GM23338 (cell line): ENCODE measurements around the gene HDAC6. TPM values are rescaled to one million over a fixed set of nuclear protein-coding genes. Genes with fewer than 3 reads are reported as not detected.
"Not testable (repeated sequence)": the region's sequence is repeated elsewhere in the genome, so short reads cannot be mapped to it uniquely, and the experiment has no call there.

Experiments
- ATAC-seq: fragments of 200-7000 bp; cut with Tn5 transposase; 3 replicates; pipeline ENCODE4 v1.9.1; 2020
- DNase-seq: peaks from one replicate; pipeline ENCODE4 v3.0.0-alpha.2; 2015; ENCODE audit warnings: low spot score
- H2AFZ ChIP-seq: fragments of 200-600 bp; sonication (generic); 2 replicates; pipeline ENCODE4 v1.8.0; 2016; ENCODE audit warnings: antibody characterized with exemption, mild to moderate bottlenecking, moderate library complexity
- H3F3A ChIP-seq: fragments of 200-600 bp; sonication (generic); replicated peaks from 2 replicates; pipeline ENCODE4 v1.8.0; 2017; ENCODE audit warnings: antibody characterized with exemption, mixed run types, low read depth
- H3K27ac ChIP-seq: fragments of 200-600 bp; sonication (generic); 2 replicates; pipeline ENCODE4 v1.6.1; 2016; ENCODE audit warnings: low read depth
- H3K27me3 ChIP-seq: fragments of 200-600 bp; sonication (generic); 2 replicates; pipeline ENCODE4 v1.8.0; 2016; ENCODE audit warnings: mild to moderate bottlenecking, mixed run types, moderate library complexity; ENCODE audit not compliant: insufficient read depth
- H3K36me3 ChIP-seq: fragments of 200-600 bp; sonication (generic); 2 replicates; pipeline ENCODE4 v1.8.0; 2016; ENCODE audit warnings: mild to moderate bottlenecking; ENCODE audit not compliant: insufficient read depth
- H3K4me1 ChIP-seq: fragments of 200-600 bp; sonication (generic); 2 replicates; pipeline ENCODE4 v1.8.0; 2016; ENCODE audit warnings: mild to moderate bottlenecking, moderate library complexity; ENCODE audit not compliant: insufficient read depth
- H3K4me2 ChIP-seq: fragments of 200-600 bp; sonication (generic); 2 replicates; pipeline ENCODE4 v1.7.1; 2017; ENCODE audit warnings: mixed run types
- H3K4me3 ChIP-seq: fragments of 200-600 bp; sonication (generic); 2 replicates; pipeline ENCODE4 v1.6.1; 2016; ENCODE audit warnings: mixed run types
- H3K79me2 ChIP-seq: fragments of 200-600 bp; sonication (generic); replicated peaks from 2 replicates; pipeline ENCODE4 v1.8.0; 2017; ENCODE audit warnings: mild to moderate bottlenecking; ENCODE audit not compliant: insufficient read depth
- H3K9me2 ChIP-seq: fragments of 200-600 bp; sonication (generic); 2 replicates; pipeline ENCODE4 v1.8.0; 2017; ENCODE audit not compliant: insufficient read depth
- H4K20me1 ChIP-seq: fragments of 200-600 bp; sonication (generic); replicated peaks from 2 replicates; pipeline ENCODE4 v1.8.0; 2017; ENCODE audit warnings: mild to moderate bottlenecking; ENCODE audit not compliant: insufficient read depth
- H3K27ac Mint-ChIP-seq: 2 replicates; pipeline ENCODE4 v1.8.0; 2020; ENCODE audit warnings: inconsistent platforms, mild to moderate bottlenecking, moderate library complexity, mixed read lengths
- H3K27me3 Mint-ChIP-seq: 3 replicates; pipeline ENCODE4 v1.8.0; 2022; ENCODE audit warnings: low read depth, mild to moderate bottlenecking, moderate library complexity, mixed read lengths, inconsistent platforms; ENCODE audit not compliant: insufficient read depth, poor library complexity
- H3K36me3 Mint-ChIP-seq: 3 replicates; pipeline ENCODE4 v1.8.0; 2021; ENCODE audit warnings: low read depth, mild to moderate bottlenecking, inconsistent platforms, moderate library complexity, mixed read lengths
- H3K4me1 Mint-ChIP-seq: 3 replicates; pipeline ENCODE4 v1.8.0; 2020; ENCODE audit warnings: mild to moderate bottlenecking, inconsistent platforms, mixed read lengths
- H3K4me3 Mint-ChIP-seq: 3 replicates; pipeline ENCODE4 v1.8.0; 2021; ENCODE audit warnings: moderate library complexity, mild to moderate bottlenecking, inconsistent platforms, mixed read lengths
- H3K9me3 Mint-ChIP-seq: 3 replicates; pipeline ENCODE4 v1.8.0; 2020; ENCODE audit warnings: moderate library complexity, mild to moderate bottlenecking, inconsistent platforms, mixed read lengths
- CREB1 ChIP-seq: fragments of 250-450 bp; sonication (Bioruptor Pico); IDR thresholded peaks from 2 replicates; pipeline ENCODE4 v1.5.0; 2020; ENCODE audit warnings: low read depth, mild to moderate bottlenecking, moderate library complexity
- EZH2 ChIP-seq: fragments of 200-600 bp; sonication (generic); IDR thresholded peaks from one replicate; pipeline ENCODE4 v1.8.0; 2017; ENCODE audit warnings: antibody characterized with exemption, mild to moderate bottlenecking, low read depth; ENCODE audit not compliant: unreplicated experiment
- EZH2phosphoT487 ChIP-seq: fragments of 200-600 bp; sonication (generic); IDR thresholded peaks from one replicate; pipeline ENCODE4 v1.8.1; 2018; ENCODE audit warnings: antibody characterized with exemption; ENCODE audit not compliant: unreplicated experiment
- POLR2AphosphoS5 ChIP-seq: IDR thresholded peaks from 2 replicates; pipeline ENCODE4 v1.6.1; 2016; ENCODE audit warnings: antibody characterized with exemption, low read depth
- ZNF114 ChIP-seq: fragments of 250-450 bp; sonication (Bioruptor Pico); IDR thresholded peaks from 2 replicates; pipeline ENCODE4 v1.5.0; 2020; ENCODE audit warnings: mild to moderate bottlenecking, moderate library complexity
- polyA plus RNA-seq: library from polyadenylated mRNA; unstranded; fragments of >200 nt; fragmentation: Nextera tagmentation; extraction: Ambion mirVana; gene quantifications from 2 replicates; pipeline ENCODE4 v1.2.1, GENCODE V29; 2016
- total RNA-seq: library from RNA; depleted of rRNA; stranded (reverse); fragments of >200 nt; shearing (Covaris generic); gene quantifications from 2 replicates; pipeline ENCODE4 v1.2.3, GENCODE V29; 2014
- TF ChIP-seq, protein P1 (sequence below): fragments of 250-450 bp; sonication (Bioruptor Pico); IDR thresholded peaks from 2 replicates; pipeline ENCODE4 v1.5.0; 2020; ENCODE audit warnings: mild to moderate bottlenecking, moderate library complexity
- TF ChIP-seq, protein P2 (sequence below): IDR thresholded peaks from one replicate; pipeline ENCODE4 v1.6.1; 2018; ENCODE audit warnings: antibody characterized with exemption; ENCODE audit not compliant: unreplicated experiment
- TF ChIP-seq, protein P3 (sequence below): IDR thresholded peaks from 2 replicates; pipeline ENCODE4 v1.6.1; 2016; ENCODE audit warnings: antibody characterized with exemption

Gene HDAC6
- total and polyA plus RNA-seq, 2 experiments from 2014 or later: 33.0 to 49.8 TPM

- no peaks in the 10 kb centered on the region for H3K9me2 ChIP-seq
- Mint-ChIP-seq H3K36me3 (no peaks in the 10 kb centered on the region), H3K9me3 (no peaks in the 10 kb centered on the region), H3K27me3 (peaks cover 1% of the 10 kb centered on the region), H3K4me3 (no peak overlapping the region), H3K27ac (no peak overlapping the region), H3K4me1 (peaks cover 5% of the 10 kb centered on the region; the same call in 1 of the 3 replicates)
- H4K20me1 ChIP-seq: no peaks in the 10 kb centered on the region
- H2AFZ ChIP-seq: no peak overlapping the region
- no peak overlapping the region for H3K4me2 ChIP-seq
- no peak overlapping the region for H3K27ac ChIP-seq
- DNase-seq (no peak), ATAC-seq (no peak)
- TF ChIP-seq CREB1 (CRISPR knock-in tag): no peak
- TF ChIP-seq, protein P1, sequence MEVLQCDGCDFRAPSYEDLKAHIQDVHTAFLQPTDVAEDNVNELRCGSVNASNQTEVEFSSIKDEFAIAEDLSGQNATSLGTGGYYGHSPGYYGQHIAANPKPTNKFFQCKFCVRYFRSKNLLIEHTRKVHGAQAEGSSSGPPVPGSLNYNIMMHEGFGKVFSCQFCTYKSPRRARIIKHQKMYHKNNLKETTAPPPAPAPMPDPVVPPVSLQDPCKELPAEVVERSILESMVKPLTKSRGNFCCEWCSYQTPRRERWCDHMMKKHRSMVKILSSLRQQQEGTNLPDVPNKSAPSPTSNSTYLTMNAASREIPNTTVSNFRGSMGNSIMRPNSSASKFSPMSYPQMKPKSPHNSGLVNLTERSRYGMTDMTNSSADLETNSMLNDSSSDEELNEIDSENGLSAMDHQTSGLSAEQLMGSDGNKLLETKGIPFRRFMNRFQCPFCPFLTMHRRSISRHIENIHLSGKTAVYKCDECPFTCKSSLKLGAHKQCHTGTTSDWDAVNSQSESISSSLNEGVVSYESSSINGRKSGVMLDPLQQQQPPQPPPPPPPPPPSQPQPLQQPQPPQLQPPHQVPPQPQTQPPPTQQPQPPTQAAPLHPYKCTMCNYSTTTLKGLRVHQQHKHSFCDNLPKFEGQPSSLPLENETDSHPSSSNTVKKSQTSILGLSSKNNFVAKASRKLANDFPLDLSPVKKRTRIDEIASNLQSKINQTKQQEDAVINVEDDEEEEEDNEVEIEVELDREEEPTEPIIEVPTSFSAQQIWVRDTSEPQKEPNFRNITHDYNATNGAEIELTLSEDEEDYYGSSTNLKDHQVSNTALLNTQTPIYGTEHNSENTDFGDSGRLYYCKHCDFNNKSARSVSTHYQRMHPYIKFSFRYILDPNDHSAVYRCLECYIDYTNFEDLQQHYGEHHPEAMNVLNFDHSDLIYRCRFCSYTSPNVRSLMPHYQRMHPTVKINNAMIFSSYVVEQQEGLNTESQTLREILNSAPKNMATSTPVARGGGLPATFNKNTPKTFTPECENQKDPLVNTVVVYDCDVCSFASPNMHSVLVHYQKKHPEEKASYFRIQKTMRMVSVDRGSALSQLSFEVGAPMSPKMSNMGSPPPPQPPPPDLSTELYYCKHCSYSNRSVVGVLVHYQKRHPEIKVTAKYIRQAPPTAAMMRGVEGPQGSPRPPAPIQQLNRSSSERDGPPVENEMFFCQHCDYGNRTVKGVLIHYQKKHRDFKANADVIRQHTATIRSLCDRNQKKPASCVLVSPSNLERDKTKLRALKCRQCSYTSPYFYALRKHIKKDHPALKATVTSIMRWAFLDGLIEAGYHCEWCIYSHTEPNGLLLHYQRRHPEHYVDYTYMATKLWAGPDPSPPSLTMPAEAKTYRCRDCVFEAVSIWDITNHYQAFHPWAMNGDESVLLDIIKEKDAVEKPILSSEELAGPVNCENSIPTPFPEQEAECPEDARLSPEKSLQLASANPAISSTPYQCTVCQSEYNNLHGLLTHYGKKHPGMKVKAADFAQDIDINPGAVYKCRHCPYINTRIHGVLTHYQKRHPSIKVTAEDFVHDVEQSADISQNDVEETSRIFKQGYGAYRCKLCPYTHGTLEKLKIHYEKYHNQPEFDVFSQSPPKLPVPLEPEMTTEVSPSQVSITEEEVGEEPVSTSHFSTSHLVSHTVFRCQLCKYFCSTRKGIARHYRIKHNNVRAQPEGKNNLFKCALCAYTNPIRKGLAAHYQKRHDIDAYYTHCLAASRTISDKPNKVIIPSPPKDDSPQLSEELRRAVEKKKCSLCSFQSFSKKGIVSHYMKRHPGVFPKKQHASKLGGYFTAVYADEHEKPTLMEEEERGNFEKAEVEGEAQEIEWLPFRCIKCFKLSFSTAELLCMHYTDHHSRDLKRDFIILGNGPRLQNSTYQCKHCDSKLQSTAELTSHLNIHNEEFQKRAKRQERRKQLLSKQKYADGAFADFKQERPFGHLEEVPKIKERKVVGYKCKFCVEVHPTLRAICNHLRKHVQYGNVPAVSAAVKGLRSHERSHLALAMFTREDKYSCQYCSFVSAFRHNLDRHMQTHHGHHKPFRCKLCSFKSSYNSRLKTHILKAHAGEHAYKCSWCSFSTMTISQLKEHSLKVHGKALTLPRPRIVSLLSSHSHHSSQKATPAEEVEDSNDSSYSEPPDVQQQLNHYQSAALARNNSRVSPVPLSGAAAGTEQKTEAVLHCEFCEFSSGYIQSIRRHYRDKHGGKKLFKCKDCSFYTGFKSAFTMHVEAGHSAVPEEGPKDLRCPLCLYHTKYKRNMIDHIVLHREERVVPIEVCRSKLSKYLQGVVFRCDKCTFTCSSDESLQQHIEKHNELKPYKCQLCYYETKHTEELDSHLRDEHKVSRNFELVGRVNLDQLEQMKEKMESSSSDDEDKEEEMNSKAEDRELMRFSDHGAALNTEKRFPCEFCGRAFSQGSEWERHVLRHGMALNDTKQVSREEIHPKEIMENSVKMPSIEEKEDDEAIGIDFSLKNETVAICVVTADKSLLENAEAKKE (CRISPR knock-in tag): no peak
- no peak for TF ChIP-seq EZH2
- TF ChIP-seq, protein P2, sequence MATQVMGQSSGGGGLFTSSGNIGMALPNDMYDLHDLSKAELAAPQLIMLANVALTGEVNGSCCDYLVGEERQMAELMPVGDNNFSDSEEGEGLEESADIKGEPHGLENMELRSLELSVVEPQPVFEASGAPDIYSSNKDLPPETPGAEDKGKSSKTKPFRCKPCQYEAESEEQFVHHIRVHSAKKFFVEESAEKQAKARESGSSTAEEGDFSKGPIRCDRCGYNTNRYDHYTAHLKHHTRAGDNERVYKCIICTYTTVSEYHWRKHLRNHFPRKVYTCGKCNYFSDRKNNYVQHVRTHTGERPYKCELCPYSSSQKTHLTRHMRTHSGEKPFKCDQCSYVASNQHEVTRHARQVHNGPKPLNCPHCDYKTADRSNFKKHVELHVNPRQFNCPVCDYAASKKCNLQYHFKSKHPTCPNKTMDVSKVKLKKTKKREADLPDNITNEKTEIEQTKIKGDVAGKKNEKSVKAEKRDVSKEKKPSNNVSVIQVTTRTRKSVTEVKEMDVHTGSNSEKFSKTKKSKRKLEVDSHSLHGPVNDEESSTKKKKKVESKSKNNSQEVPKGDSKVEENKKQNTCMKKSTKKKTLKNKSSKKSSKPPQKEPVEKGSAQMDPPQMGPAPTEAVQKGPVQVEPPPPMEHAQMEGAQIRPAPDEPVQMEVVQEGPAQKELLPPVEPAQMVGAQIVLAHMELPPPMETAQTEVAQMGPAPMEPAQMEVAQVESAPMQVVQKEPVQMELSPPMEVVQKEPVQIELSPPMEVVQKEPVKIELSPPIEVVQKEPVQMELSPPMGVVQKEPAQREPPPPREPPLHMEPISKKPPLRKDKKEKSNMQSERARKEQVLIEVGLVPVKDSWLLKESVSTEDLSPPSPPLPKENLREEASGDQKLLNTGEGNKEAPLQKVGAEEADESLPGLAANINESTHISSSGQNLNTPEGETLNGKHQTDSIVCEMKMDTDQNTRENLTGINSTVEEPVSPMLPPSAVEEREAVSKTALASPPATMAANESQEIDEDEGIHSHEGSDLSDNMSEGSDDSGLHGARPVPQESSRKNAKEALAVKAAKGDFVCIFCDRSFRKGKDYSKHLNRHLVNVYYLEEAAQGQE: no peak
- no peak for TF ChIP-seq POLR2AphosphoS5
- TF ChIP-seq, protein P3, sequence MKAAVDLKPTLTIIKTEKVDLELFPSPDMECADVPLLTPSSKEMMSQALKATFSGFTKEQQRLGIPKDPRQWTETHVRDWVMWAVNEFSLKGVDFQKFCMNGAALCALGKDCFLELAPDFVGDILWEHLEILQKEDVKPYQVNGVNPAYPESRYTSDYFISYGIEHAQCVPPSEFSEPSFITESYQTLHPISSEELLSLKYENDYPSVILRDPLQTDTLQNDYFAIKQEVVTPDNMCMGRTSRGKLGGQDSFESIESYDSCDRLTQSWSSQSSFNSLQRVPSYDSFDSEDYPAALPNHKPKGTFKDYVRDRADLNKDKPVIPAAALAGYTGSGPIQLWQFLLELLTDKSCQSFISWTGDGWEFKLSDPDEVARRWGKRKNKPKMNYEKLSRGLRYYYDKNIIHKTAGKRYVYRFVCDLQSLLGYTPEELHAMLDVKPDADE: no peak
- TF ChIP-seq EZH2phosphoT487: no peak
- no peak for TF ChIP-seq ZNF114 (CRISPR knock-in tag)
- H3K36me3 ChIP-seq: no peaks in the 10 kb centered on the region
- no peaks in the 10 kb centered on the region for H3K79me2 ChIP-seq
- no peaks in the 10 kb centered on the region for H3K27me3 ChIP-seq
- no peaks in the 10 kb centered on the region for H3F3A ChIP-seq
- no peak overlapping the region for H3K4me3 ChIP-seq
- no peaks in the 10 kb centered on the region for H3K4me1 ChIP-seq
Measured at GRCh38 chrX:48864210-48864609, 62.3 kb downstream of the HDAC6 start.

DNA sequence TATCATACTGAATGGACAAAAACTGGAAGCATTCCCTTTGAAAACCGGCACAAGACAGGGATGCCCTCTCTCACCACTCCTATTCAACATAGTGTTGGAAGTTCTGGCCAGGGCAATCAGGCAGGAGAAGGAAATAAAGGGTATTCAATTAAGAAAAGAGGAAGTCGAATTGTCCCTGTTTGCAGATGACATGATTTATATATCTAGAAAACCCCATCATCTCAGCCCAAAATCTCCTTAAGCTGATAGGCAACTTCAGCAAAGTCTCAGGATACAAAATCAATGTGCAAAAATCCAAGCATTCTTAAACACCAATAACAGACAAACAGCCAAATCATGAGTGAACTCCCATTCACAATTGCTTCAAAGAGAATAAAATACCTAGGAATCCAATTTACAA lies 70.2 kb downstream of the HDAC6 start:
- H3K36me3 Mint-ChIP-seq, H3K79me2 ChIP-seq, H2AFZ ChIP-seq, H3F3A ChIP-seq, H4K20me1 ChIP-seq, ATAC-seq, H3K4me1 ChIP-seq, H3K4me3 Mint-ChIP-seq, H3K27me3 Mint-ChIP-seq, H3K9me2 ChIP-seq, H3K27ac ChIP-seq, H3K27ac Mint-ChIP-seq, H3K4me2 ChIP-seq, H3K27me3 ChIP-seq, H3K36me3 ChIP-seq, H3K4me3 ChIP-seq, DNase-seq, H3K4me1 Mint-ChIP-seq, H3K9me3 Mint-ChIP-seq: not testable (repeated sequence)
